Peyer's patch (tissue), 4 donors: Measurements from ENCODE around the gene TMEM175. TPM values are rescaled to one million over a fixed set of nuclear protein-coding genes. Genes with fewer than 3 reads are reported as not detected.

Source experiments
- DNase-seq, 3 donors: peaks; one replicate each; pipeline ENCODE4 v3.0.0-alpha.2; 2017 to 2019
- H3K27ac ChIP-seq, 4 donors: fragments of 200-600 bp; sonication (generic); one replicate each; pipeline ENCODE4 v1.5.1; 2016 to 2019
- H3K27me3 ChIP-seq, 2 donors: fragments of 200-600 bp; sonication (generic); one replicate each; pipeline ENCODE4 v1.5.1; 2019
- H3K36me3 ChIP-seq, 3 donors: fragments of 200-600 bp; sonication (generic); one replicate each; pipeline ENCODE4 v1.5.1; 2016 to 2019
- H3K4me1 ChIP-seq, 4 donors: fragments of 200-600 bp; sonication (generic); one replicate each; pipeline ENCODE4 v1.5.1; 2016 to 2019
- H3K4me3 ChIP-seq, 4 donors: fragments of 200-600 bp; sonication (generic); 1 replicate in 3 of 4; 2 replicates in 1 of 4; pipeline ENCODE4 v1.5.1; 2016 to 2019; ENCODE audit warnings: mild to moderate bottlenecking in 1 of 4
- H3K9me3 ChIP-seq, 4 donors: fragments of 200-600 bp; sonication (generic); one replicate each; pipeline ENCODE4 v1.5.1; 2016 to 2019; ENCODE audit warnings: mild to moderate bottlenecking in 1 of 4
- CTCF ChIP-seq, 6 experiments: fragments of 450-650 bp in 4 of 6; fragments of 200-600 bp in 2 of 6; sonication (generic) in 1 of 6; IDR thresholded peaks; one replicate each; pipeline ENCODE4 v1.5.1; 2017 to 2019; ENCODE audit warnings: antibody characterized with exemption in 6 of 6, mild to moderate bottlenecking in 3 of 6, moderate library complexity in 1 of 6
- POLR2A ChIP-seq, 2 donors: fragments of 450-650 bp; IDR thresholded peaks; one replicate each; pipeline ENCODE4 v1.5.1; 2017; ENCODE audit warnings: antibody characterized with exemption in 2 of 2, mild to moderate bottlenecking in 2 of 2, moderate library complexity in 2 of 2
- total RNA-seq, 4 donors: library from RNA; depleted of rRNA; stranded (reverse); fragments of >200 nt; gene quantifications; one replicate each; pipeline ENCODE4 v1.1.0, GENCODE V29; 2016

The TMEM175 gene
- total RNA-seq, 4 donors from 2014 or later: 46.1 to 111 (median 56.6) TPM

DNA sequence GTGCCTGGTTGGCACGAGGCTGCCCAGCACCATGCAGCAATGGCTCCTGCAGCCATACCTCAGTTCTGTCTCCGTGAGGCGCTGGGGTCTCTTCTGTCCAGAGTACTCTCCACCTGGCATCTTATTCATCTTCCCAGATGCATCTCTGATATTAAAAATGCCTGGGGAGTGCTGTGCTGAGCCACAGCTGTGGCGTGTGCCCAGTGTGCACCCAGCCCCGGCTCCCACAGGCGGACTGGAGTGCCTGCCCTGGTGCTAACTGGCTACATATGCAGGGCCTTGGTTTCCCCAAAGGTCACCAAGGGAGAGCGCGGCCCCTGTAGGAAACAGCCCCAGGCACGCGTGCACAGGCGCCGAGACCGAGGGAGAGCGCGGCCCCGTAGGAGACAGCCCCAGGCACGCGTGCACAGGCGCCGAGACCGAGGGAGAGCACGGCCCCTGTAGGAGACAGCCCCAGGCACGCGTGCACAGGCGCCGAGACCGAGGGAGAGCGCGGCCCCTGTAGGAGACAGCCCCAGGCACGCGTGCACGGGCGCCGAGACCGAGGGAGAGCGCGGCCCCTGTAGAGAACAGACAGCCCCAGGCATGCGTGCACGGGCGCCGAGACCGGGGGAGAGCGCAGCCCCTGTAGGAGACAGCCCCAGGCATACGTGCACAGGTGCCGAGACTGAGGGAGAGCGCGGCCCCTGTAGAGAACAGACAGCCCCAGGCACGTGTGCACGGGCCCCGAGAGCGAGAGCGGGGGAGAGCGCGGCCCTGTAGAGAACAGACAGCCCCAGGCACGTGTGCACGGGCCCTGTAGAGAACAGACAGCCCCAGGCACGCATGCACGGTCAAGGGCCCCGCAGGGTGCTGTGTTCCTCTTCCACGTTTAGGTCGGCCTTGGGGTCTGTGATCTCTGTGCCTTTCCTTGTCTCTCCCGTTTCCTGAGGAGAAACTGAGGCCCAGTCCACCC lies 14.5 kb downstream of the TMEM175 start:
- no peak overlapping the region for H3K4me3 ChIP-seq
- H3K27me3 ChIP-seq: no peaks in the 10 kb centered on the region
- no peaks in the 10 kb centered on the region for H3K4me1 ChIP-seq
- no peak overlapping the region for H3K27ac ChIP-seq
- no peaks in the 10 kb centered on the region for H3K9me3 ChIP-seq
- H3K36me3 ChIP-seq: no peaks in the 10 kb centered on the region
- DNase-seq: peak in 1 of 3 donors; percentile 31
- TF ChIP-seq CTCF (IDR thresholded peaks at IDR 0.05) (no peak), POLR2A (IDR thresholded peaks at IDR 0.05) (no peak)

- Histone ChIP-seq H3K4me1 (no peaks in the 10 kb centered on the region), H3K27ac (no peak overlapping the region), H3K4me3 (no peak overlapping the region), H3K36me3 (no peaks in the 10 kb centered on the region), H3K9me3 (no peaks in the 10 kb centered on the region), H3K27me3 (no peaks in the 10 kb centered on the region)
- DNase-seq: peak in 1 of 3 donors; percentile 39
- TF ChIP-seq CTCF (IDR thresholded peaks at IDR 0.05) (no peak), POLR2A (IDR thresholded peaks at IDR 0.05) (no peak)
Observed at GRCh38 chr4:947491-947971, 15.3 kb downstream of the TMEM175 start.

GRCh38 chr4:948101-948935 lies 16.1 kb downstream of the TMEM175 start:
- Histone ChIP-seq H3K9me3 (no peaks in the 10 kb centered on the region), H3K27ac (no peak overlapping the region), H3K27me3 (no peaks in the 10 kb centered on the region), H3K36me3 (peaks cover 0 to 4% (median 0%) of the 10 kb centered on the region in 3 donors), H3K4me3 (no peak overlapping the region), H3K4me1 (no peaks in the 10 kb centered on the region)
- TF ChIP-seq CTCF (IDR thresholded peaks at IDR 0.05): no peak
- no peak for TF ChIP-seq POLR2A (IDR thresholded peaks at IDR 0.05)
- DNase-seq: peak in 1 of 3 donors; percentile 42

DNA sequence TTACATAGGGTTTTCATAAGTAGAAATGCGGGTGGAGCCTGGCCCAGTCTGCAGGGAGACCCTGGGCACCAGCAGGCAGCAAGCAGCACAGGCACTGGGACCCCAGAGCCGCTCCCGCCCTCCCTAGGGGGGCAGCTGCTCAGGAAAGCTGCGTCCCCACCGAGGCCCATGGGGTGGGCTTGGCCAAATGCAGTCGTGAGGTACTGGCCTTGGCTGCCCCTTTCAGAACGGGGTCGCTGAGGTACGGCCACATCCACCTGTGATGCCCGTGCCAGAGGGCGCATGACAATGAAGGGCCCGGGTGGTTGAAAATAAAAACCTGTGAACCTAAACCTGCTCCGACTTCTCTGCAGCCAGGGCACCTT lies 16.7 kb downstream of the TMEM175 start:
- H3K27ac ChIP-seq: no peak overlapping the region
- H3K9me3 ChIP-seq: no peaks in the 10 kb centered on the region
- peak in 1 of 3 donors; percentile 28 for DNase-seq
- no peaks in the 10 kb centered on the region for H3K27me3 ChIP-seq
- H3K4me1 ChIP-seq: no peaks in the 10 kb centered on the region
- H3K36me3 ChIP-seq: peaks cover 0 to 6% (median 0%) of the 10 kb centered on the region in 3 donors
- no peak overlapping the region for H3K4me3 ChIP-seq
- no peak for TF ChIP-seq CTCF (IDR thresholded peaks at IDR 0.05)
- TF ChIP-seq POLR2A (IDR thresholded peaks at IDR 0.05): no peak

- Histone ChIP-seq H3K27me3 (no peaks in the 10 kb centered on the region), H3K4me1 (no peaks in the 10 kb centered on the region), H3K4me3 (no peak overlapping the region), H3K9me3 (no peaks in the 10 kb centered on the region), H3K27ac (no peak overlapping the region), H3K36me3 (peaks cover 0 to 6% (median 0%) of the 10 kb centered on the region in 3 donors)
- TF ChIP-seq CTCF (IDR thresholded peaks at IDR 0.05): no peak
- peak in 1 of 3 donors; percentile 38 for DNase-seq
Observed at GRCh38 chr4:949656-950055, 17.4 kb downstream of the TMEM175 start.
